GM19239 (cell line): ENCODE results near the gene CADPS2.

Experiments used
- DNase-seq: peaks from one replicate; pipeline ENCODE4 v3.0.0; 2011; ENCODE audit warnings: low spot score; ENCODE audit not compliant: insufficient read length
- FAIRE-seq: peaks from 2 replicates; lab custom pipeline; 2011; peaks lifted over from hg19 to GRCh38; lab: Jason Lieb, UNC

Gene CADPS2

DNA sequence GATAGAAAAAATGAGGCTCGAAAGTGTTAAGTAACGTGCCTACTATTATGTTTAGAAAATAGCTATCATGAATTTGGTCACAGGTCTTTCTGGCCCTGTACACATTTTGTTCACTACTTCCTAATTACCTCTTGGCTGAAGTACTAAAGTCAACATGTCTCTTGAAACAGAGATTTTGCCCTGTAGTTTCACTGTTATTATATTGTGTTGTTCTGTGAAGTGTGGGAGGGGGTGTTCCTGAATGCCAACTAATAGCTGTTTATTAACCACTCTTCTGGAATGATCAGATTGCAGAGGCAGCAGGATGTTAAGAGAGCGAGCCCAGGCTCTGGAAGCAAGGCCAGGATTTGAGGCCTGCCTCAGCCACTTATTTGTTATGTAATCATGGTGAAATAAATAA is 259.5 kb downstream of the CADPS2 start:
- DNase-seq (no peak), FAIRE-seq (no peak)

DNA sequence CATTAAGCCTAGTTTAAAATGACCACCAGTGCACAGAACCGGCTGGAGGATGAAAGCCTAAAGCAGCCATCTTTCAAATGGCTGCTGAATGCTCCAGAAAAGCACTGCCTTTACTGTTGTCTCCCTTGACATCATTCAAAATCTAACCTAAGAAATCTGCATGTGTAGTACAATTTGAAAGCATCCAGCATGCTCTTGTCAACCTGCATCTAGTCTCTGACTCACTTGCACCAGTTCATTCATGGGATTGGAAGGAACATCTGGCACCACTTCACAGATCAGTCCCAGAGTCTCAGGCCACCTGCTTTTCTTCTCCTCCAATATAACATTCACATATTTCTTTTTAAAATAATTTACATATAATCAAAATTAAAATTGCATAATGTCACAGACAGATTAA is 263.6 kb downstream of the CADPS2 start:
- FAIRE-seq, result no peak

DNA sequence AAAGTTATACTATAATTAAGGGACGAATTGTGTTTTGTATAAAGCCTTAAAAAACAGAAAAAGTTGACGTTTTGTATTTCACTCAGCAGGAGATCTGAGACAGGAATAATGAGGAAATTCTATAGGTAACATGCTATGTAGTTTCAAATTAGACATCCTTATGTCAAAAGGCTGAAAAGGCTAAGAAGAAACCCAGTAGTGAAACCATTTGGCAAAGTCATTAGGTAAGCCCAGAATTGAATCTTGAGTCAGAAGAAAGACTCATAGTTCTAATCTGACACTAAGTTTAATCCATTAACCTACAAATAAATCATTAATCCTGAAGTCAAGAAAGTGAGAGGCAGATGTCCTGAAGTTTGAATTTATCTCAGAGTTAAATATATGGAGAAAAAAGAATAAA is 266.6 kb downstream of the CADPS2 start:
- FAIRE-seq (no peak), DNase-seq (no peak)

More for the DNA sequence above, 263.6 kb downstream of the CADPS2 start:
- DNase-seq, result no peak

DNA sequence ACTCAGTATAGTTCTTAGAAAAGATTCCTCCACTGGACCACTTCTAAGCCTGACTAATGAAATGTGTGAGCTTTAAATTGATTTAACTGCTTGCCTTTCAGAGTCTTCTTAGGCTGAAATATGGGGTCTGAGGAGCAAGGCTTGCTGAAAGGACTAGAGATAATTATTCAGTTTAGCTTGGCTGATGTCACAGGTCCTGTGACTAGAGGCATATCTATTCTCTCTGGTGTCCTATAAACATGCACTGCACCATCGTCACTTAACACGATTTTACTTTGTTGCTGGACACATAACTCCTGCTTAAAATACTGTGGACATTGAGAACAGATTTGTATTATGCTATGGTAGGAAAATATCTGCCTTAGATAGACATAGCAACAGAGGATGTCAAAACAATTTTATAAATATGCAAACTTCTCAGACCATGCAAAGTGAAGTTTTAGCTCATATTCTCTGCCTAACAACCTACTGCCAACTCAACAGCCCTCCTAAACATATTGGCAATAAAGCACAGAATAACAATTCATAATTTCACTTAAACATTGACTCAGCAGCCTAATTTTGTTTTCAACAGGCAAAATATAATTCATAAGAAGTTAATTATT is 267.6 kb downstream of the CADPS2 start:
- no peak for DNase-seq
- FAIRE-seq, result no peak

DNA sequence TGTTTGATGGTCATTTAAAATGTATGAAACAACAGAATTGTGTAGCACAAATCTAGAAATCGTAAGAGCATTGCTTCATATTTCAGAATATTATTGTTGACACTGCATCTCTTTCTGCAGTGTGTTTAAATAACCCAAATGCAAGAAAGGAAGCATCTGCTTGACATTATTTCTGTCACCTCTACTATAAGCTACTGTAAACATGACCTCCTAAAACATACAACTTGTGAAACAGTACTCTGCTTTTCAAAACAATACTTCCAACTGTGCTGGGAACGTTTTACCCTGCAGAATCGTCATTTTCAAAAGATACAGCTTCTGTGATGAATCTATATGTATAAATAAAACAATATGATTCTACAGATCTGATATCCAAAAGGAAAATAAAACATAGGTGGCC is 269.3 kb downstream of the CADPS2 start:
- FAIRE-seq (no peak), DNase-seq (no peak)

DNA sequence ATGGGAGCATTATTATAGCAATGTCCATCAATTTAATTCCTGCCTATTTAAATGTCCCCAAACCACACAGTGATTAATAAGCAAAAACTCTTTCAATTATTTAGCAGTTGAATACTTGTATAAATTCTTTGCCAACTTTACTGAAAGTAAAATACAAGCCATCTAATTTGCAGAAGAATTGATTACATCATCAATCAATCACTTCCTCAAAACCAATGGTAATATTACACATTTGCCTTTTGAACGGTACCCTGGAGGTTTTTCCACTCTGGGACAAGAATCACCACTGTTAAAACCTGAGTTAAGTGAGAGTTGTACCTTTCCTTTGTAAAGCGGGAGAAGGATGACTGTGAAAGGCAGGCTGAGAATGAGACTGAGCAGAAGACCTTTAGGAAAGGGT is 280.3 kb downstream of the CADPS2 start:
- no peak for FAIRE-seq
- DNase-seq, result no peak

DNA sequence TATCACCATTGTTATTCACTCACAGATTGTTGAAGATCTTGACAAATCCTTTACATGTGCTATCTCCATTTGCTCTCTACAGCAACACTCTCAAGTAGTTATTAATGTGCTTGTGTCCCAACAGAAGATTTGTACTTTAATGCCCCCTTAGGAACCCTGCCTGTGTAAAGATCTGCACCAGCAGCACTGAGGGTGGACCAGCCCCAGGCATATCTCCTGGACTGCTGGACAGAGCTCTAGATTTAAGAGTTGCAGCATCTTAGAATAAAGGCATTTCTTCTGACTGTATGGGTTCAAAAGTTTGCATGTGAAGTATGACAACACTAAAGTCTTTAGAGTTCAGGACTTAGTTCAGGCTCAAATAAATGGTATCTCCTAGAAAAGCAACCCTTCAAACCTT is 282.0 kb downstream of the CADPS2 start:
- FAIRE-seq, result no peak

DNA sequence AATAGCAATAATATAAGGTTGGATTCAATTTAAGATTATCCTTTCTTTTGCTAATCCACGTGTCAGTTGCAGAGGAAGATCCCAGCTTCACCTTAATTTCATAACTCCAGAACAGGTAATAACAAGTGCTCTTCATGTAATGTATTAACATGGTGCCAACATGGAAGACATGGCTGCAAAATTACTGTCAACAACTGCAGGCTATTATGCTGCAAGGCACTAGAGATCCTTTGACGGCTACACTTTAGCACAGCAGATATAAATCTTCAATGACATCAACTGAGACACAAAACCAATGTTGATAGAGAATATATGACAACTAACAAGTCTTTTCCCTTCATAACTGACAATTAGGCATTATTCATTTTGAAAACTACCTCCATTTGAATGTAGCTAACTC is 283.5 kb downstream of the CADPS2 start:
- FAIRE-seq, result no peak
- no peak for DNase-seq

More for the DNA sequence above, 282.0 kb downstream of the CADPS2 start:
- DNase-seq, result no peak

DNA sequence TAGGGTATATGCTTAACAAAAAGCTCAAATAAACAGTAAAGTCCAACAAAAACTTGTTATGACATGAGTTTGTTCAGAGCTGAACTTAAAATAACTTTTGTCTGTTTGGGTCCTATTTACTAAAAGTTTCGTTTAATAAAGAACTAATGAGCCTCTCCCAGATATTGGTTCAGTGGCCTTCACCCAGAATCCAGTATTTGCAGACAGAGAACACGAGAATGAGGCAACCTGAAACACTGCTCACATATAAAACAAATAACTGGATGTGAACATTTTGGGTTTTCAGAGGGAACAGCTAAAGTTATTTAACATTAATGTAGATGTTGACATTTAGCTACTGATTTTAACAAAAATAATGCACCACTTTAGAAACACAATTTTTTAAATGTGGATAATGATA is 285.6 kb downstream of the CADPS2 start:
- no peak for FAIRE-seq
- no peak for DNase-seq

DNA sequence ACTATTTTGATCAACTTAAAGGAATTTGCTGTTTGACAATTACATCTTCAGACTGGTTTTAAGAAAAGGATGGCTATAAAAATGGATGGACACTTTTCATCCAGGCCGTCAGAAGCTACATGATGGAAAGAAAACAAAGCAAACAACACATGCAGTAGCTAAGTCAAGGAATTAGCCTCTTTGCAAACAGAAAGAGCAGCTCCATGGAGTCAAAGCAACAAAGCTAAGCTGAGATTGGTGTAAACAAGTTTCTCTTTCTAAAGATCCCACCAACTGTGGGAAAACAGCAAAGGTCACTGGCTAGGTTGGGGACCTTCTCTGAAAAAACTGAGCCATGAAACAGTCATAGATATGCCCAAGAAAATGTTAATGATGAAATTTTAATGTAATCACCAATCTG is 286.2 kb downstream of the CADPS2 start:
- DNase-seq (no peak), FAIRE-seq (no peak)

DNA sequence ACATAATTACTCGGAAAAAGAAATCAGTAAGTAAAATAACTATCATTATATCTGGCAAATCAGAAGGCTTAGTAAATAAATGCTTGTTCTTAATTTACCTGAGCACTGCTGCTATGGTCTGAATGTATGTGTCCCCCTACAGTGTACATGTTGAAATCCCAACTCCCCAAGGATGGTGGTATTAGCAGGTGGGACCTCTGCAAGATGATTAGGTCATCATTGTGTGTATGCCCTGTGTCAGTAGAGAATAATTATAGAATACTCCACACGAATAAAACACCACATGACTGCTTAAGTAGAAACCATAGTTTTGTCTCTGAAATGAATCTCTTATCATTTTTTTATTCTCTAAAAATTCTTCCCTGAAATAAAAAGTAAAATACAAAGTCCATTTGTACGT is 289.0 kb downstream of the CADPS2 start:
- FAIRE-seq (no peak), DNase-seq (no peak)

DNA sequence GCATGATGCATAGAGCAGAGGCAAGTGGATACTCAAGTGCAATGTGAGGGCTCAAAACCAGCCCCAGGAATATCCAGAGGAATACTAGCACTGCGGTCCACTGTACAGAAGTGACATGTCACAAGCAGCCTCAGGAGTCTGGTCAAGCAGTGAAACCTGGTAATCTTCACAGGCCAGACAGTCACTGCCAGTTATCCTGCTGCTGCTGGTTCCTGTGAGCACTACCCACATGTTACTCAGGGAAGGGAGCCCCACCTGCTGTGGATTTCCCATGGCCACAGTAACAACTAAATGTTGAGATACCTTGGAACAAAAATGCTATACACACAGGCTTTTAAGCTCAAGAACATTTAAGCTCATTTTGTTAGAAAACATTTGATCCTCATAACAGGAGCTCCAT is 290.4 kb downstream of the CADPS2 start:
- DNase-seq (no peak), FAIRE-seq (no peak)

DNA sequence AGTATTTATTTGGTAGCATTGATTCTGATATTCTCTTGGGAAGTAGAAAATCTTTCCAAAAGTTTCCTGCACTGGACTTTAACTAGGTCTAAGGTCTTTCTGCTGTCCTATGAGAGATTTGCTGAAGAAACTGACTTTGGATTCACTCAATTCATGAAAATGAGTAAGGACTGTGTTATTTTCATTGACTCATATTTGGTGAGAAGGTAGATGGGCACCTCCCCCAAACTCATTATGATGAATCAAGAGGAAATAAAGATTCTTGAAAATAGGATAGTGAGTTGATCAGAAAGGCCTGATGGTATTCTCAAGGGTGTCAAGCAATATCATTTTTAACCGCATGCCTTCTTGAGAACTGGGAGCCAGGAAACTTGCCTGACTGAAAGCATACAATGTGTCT is 297.6 kb downstream of the CADPS2 start:
- FAIRE-seq, result no peak
- no peak for DNase-seq

DNA sequence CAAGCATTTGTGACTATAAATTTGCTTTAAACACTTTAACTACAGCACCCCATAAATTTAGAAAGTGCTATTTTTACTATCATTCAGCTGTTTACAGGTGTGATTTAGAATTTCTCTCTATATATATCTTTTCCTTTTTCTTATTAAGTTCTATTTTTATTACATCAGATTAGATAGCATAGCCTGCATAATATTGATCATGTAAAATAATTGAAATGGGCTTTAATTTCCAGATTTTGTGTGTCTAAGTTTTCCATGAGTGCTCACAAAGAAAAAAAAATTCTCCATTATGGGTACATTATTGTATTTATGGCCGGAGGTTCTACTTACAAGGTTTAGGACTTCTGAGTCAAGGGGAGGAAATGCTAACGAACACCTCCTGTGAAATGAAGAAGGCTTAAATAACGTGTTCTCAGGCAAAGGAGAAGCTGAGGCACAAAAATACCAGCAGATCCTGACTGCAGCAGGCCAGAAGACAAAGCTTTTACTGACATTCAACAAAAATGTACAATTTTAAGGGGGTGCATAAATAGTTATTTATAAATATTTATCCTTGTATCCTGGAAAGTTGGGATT is 301.5 kb downstream of the CADPS2 start:
- no peak for FAIRE-seq
- DNase-seq, result no peak

DNA sequence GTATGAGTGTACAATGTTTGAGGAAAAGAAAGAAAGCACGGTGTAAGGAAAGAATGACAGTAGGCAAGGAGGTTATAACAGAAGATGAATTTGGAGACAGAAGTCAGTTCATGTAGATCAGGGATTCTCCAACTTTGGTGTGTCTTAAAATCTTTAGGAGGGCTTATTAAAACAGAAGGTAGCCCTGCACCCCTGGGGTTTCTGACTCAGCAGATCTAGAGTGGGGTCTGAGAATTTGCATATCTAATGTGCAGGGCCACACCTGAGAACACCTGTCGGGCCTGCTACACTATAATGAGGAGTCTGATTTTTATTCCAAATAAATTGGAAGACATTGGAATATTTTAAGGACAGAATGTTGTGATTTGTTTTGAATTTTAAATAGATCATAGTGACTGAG is 307.9 kb downstream of the CADPS2 start:
- DNase-seq, result no peak
- no peak for FAIRE-seq

DNA sequence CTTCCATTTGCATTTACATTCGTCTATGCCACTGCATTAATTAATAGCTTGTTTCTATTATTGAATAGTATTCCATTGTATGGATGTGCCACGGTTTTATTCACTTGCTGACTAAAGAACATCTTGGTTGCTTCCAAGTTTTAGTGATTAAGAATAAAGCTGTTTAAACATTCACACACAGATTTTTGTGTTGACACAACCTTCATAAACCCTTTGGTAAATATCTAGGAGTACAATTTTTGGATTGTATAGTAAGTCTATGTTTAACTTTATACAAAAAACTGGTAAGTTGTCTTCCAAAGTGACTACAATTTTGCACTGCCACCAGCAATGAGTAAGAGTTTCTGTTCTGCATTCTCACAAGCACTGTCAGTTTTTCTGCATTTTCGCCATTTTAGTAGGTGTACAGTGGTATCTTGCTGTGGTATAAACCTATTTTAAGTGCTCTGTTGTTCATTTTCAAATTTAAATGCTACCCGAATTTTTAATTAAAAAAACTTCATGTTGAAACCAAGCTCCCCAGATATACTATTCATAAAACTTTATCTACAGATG is 308.7 kb downstream of the CADPS2 start:
- FAIRE-seq, result no peak

DNA sequence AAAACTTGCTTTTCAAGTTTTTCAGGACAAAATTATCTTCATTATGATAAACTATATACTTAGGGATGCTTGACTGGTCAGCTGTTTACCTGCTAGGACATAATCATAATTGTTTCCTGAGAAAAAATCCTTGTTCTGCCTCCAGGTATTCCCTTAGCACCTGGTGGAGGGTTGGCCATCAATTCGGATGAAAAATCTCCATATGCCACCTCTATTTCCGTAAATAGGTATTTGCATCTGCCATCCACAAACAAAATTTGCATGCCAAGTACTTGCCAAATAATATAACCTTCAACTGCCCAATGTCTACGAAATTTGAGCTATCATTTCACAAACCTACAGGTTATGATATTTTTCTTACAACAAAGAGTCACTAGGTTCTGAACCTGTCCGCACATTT is 313.6 kb downstream of the CADPS2 start:
- no peak for FAIRE-seq
- no peak for DNase-seq

More for the DNA sequence above, 308.7 kb downstream of the CADPS2 start:
- DNase-seq, result no peak

DNA sequence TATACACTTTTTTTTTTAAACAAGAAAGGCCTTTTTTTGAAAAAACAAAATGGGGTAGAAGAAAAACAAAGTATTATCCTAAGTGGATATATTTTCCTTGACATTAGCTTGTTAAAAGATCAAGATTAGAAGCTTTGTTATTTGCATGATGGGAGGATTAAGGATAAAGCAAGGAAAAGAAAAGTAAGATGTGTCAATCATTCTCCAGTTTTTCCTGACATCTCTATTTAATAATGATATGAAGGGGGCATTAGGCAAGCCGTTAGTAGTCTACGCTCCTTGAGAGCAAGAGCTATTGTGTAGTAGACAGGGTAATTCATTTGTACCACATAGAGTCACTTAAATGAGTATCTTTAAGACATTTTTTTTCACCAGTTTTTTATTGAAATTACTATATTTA is 324.9 kb downstream of the CADPS2 start:
- DNase-seq (no peak), FAIRE-seq (no peak)

DNA sequence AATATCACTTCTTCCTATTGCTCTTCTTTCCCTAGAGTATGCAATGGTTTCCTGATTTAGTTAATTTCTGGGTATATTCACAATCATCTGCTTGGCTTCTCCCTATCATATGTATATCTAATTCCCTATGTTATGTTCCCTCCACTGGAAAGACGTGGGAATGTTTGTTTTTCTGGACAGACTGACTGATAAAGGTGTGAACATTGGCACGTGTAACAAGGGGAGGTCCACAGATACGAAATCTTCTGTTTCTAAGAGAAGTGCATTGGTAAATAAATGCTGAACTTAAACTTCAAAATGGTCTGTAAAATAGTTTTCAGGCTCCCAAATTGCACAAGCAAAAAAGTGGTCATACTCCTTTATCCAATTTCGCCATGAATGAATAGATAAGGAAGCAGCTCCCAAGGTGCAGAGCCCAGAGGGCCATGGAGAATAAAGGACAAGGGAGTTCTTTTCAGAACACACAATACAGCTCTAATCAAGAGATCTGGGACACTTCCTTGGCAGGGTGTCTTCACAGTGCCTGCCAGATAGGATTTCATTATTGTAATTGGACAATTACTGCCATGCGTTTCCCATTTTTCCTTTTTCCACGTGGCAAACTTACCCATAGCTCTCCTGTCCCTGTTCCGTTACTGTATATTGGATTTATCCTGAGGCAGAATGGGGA is 329.3 kb downstream of the CADPS2 start:
- DNase-seq (no peak), FAIRE-seq (no peak)

DNA sequence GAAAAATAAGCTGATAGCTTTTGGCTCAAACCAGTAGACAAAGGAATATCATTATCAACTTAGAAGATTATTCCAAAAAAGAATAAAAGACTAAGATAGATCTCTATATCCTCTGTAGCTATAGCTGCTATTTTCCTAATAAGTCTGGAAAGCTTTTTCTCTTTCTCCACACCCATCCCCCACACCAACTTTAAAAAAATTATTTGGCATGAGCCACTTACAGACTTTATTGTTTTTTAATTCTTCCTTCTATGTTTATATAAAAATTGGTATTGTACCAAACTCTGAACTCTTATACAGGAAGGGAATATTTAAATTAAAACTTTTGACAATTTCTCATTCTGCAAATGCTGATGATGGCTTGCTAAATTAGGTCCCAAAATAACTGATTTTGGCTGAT is 330.0 kb downstream of the CADPS2 start:
- no peak for FAIRE-seq
- DNase-seq, result no peak

DNA sequence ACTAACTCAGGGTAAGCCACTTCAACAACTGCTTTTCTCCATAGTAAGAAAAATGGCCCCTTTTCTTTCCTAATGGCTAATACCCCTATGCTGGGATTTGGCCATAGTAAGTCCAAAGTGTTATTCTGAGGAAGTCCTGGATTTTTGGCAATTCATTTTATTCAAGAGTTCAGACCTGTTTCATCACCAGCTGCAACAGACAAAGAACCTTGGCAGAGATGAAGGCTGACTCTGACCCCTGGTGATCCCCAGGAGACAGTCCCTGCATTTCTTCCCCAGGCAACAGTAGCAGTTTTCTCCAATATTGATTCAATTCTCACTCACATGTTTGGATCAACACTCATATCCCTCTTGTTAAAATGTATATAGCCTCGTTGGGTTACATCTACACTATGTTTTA is 332.5 kb downstream of the CADPS2 start:
- no peak for FAIRE-seq
- no peak for DNase-seq

DNA sequence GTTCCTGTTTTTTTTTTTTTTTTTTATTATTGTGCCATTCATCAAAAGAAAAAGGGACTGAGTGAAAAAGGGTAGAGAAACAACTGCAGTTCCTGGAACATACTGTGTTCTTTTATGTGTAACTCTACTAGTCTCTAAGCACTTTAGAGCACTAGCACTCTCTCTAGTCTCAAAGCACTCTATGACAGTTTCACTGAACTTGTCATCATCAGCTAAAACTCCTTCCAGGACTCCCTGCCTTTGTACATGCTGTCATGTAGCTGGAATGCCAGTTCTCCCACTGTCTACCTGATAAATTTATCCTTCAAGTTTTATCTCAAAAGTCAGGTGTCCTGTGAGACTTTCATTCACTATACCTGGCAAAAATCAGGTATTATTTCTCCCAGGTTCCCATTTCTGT is 333.5 kb downstream of the CADPS2 start:
- no peak for FAIRE-seq
- no peak for DNase-seq
